GM19452 (cell line): ENCODE results near the gene VAC14.
"Not testable (repeated sequence)": the region's sequence is repeated elsewhere in the genome, so short reads cannot be mapped to it uniquely, and the experiment has no call there.

Experiments
- ATAC-seq: cut with Tn5 transposase; IDR thresholded peaks from one replicate; pipeline ENCODE4 v1.9.1; 2021; ENCODE audit not compliant: unreplicated experiment

The VAC14 gene

GRCh38 chr16:70800781-70801480 lies at the start of gene VAC14:
VAC14 (minus strand) TSS chr16:70801158; CDS start chr16:70800900, 258 bp downstream.
- ATAC-seq: peak; percentile 94

DNA sequence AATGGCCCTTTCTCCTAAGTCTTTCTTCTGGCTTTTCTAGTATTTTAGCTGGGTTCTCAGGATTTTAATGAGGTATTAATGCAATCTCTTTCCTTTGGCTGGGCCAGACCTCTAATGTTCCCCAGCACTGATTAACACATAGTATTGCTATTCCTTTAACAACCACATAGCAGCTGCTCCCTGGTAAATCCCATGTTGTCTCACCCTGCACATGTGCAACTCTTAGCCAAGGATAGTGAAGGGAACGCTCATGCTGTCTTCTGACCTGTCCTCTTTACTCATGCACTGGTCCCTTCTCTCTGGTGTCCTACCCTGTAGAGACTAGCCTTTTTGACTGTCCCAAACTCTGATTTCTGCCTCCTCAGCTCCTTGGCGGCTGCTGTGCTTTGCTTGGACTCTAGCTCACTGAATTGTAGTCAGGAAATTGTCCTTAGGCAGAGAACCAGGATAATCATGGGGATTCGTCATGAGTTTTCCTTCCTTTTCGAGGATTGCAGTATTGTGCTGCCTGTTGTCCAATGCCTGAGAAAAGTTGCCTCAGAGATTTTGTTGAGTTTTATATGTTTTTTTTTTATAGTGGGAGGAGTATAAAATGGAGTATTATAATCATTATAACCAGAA lies 22.6 kb upstream of the VAC14 start:
- ATAC-seq: not testable (repeated sequence)

- ATAC-seq: not testable (repeated sequence)
These were observed 21.8 kb upstream of the VAC14 start for GRCh38 chr16:70822734-70823133.

GRCh38 chr16:70818088-70818487 lies 17.1 kb upstream of the VAC14 start:
- ATAC-seq: not testable (repeated sequence)

DNA sequence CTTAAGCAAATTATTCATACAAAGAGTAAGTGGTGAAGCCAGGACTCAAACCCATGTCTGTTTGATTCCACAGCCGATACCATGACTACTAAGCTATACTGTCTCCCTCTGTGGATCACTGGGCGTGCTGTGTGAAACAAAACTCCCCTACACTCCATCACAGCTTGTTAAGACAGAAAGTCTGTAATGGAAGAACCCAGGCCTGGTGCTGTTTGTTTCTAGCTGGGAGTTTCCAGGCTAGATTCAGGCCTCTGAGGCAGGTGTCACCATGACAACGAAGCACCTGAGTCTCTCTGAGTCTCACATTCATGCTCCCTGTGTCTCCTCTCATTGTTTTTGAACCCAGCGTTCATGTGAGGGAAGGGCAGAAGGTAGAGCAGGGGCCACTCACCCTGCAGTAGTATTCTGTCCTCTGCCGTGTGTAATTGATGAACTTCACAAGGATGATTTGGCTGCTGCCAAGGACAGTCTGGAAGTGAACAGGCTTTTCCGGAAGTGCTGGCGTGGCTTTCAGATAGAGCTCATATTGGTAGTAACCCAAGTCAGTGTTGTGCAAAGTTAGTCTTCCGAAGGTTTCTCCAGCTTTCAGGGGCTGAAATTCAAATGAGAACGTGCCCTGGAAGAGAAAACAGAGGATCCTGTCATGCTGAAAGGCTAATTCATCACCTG lies 8.6 kb upstream of the VAC14 start:
- ATAC-seq: no peak

GRCh38 chr16:70808371-70808770 lies 7.4 kb upstream of the VAC14 start:
- no peak for ATAC-seq

DNA sequence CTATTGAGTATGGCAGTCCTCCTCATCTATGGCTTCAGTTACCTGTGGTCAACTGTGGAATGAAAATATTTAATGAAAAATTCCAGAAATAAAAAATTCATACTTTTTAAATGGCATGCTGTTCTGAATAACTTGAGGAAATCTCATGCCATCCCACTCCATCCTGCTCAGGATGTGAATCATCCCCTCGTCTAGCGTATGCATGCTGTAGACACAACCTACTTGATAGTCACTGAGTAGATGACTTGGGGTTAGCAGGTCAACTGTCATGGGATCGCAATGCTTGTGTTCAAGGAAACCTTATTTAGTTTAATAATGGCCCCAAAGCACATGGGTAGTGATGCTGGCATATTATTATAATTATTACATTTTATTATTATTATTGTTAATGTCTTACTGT lies 4.8 kb upstream of the VAC14 start:
- no peak for ATAC-seq

DNA sequence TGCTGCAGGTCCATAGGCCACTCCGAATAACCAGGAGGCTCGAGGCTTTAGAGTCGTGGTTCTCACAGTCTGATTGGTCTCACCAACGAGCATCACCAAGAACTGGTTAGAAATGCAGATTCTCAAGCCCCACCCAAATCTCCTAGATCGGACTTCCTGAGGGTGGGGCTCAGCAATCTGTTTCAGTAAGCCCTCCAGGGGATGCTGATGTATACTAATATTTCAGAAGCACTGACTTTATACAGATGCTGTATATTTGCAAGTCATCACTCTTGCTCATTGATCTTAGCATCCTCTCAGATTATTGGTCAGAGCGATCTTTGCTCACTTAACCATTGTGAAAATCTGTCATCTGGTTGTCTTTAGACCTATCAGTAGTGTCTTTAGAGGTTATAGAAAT lies 4.4 kb upstream of the VAC14 start:
- ATAC-seq: no peak

- no peak for ATAC-seq
These were observed 3.8 kb upstream of the VAC14 start for GRCh38 chr16:70804734-70805169.

DNA sequence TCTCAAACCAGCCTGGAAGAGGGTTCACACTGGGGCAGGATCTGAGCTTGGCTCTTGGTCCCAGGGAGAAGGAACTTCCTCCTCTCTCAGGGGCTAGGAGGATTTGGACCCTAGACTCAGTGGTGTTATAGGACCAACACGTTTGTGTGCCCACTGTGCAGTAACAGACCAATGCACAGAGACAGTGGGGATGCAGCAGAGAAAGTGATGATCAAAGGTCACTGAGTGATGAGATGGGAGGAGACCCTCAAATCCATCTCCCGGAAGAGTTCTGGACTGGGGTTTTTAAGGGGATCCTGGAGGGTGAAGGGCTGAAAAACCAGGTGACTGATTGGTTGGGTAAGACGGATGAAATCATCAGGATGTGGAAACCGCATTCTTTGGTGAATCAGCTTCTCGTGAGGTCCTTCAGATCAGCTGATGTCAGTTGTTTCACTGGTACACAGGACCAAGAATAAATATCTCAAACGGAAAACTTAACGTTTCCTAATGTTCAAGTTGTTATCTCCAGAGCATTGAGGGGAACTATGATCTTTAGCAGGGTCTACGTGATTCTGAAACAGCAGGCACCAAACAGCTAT lies 3.3 kb upstream of the VAC14 start:
- ATAC-seq: no peak

DNA sequence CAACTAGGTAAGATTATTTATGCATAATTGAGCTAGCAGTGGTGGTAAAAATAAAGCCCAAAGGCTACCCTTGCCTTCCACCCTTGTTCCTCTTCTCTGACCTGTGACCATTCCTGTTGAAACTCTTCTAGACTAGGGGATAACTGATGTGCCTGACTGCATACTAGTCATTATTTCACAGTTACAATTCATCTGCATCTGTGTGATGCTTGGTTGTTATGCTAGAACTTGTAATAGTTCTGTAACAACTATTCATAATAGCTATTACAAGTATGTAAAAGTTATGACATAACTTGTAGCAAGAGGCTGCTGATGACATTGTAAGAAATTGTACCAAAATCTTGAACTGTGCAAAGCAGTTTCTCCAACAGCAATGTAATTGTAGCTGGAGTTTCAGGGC lies 2.4 kb upstream of the VAC14 start:
- ATAC-seq: no peak

- ATAC-seq: no peak
These were observed 653 bp upstream of the VAC14 start for GRCh38 chr16:70801611-70802010.

DNA sequence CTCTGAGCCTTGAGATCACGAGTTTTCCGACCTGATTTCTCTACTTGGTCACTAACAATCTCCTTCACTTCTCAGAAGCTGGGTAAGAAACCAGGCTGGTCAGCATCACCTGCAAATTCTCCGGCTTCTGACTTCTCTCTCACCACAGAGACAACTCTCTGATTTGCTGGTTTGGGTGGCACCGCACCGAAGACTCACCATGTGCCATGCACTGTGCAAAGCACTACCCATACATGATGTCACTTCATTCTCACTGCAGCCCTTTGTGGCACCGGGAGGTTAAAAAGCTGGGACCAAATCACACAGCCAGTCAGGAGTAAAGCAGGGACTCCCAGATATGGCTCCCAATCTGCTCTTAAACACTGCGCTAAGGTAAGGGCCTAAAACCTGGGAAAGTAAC lies 647 bp downstream of the VAC14 start:
- no peak for ATAC-seq

GRCh38 chr16:70796301-70796700 lies 4.7 kb downstream of the VAC14 start:
- no peak for ATAC-seq

DNA sequence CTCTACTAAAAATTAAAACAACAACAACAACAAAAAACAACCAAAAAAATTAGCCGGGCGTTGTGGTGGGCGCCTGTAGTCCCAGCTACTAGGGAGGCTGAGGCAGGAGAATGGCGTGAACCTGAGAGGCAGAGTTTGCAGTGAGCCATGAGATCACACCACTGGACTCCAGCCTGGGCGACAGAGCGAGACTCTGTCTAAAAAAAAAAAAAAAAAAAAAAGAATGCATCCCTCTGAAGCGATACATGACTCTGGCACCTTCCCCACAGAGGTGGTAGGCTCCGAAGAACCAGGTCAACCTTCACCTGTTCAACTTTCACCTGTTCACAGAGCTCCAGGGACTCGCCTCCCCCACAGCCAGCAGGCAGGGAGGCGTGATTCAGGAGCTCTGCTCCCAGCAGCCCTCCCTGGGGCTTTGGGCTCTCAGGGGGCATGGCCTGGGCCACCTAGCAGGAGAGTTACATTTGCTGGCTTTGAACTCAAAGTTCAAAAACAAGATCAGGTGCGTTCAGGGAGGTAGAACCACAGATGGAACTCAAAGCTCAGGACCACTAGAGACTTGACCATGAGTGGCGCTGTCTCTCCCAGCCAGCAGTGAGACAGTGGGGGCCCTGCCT lies 5.6 kb downstream of the VAC14 start:
- no peak for ATAC-seq

DNA sequence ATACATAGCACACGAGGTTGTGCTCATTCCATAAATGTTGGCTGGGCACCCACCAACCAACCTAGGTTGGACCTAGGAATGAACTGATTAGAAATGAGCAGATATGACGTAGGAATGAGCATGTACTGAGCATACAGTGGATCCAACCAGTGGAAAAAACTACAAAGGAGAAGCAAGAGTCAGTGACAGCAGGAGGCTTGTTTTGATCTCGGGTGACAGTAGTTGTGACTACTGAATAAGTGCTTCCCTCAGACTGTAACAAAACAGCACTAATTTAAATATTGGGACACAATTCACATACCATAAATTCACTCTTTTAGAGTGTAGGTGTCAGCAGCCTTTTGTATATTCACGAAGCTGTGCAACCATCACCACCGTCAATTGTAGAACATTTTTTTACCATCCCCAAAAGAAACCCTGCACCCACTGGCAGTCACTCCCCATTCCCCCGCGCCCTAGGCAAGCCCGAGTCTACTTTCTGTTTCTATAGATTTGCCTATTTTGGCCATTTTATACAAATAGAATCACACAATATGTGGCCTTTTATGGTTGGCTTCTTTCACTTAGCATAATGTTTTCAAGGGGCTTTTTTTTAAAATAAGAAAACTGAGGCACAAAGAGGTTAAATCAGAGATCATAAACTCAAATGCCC lies 7.0 kb downstream of the VAC14 start:
- ATAC-seq: peak; percentile 56

- ATAC-seq: no peak
These were observed 10.1 kb downstream of the VAC14 start for GRCh38 chr16:70790815-70791214.

DNA sequence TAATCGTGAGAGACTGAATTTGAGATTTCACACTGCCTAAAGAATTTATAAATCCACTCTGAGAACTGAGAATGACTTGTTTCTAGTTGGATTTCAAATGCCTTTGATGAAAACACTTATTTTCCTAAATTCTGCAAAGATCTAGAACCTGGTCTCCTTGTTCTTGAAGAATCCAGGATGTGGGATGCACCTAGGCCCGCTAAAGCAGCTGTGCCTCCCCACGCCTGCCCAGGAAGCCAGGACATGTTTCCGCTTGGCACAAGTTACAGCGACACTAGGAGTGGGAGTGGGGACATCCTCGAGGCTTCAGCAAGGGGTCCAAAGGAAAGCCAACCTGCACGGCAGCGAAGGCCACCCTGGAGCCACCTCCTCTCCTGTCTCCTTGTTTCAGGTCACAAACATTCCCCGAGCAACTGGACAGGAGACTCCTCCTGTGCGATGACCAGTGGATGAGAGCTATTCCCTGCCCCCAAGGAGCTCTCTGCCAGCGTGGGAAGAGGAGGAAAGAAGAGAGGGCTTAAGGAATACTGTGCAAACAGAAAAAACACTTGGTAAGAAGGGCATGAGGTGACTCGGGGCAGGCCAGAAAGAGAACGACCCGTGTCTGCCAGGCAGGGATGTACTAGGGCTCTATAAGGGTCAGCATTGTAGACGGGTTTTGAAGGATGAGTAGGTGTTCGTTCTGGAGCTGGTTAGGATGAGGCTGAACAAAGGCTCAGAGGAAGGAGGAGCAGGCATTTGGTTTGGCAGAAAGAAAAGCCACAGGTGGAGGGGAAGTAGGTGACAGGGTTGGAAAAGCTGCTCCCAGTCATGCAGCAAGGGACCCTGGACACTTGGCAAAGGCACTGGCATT lies 11.1 kb downstream of the VAC14 start:
- no peak for ATAC-seq

DNA sequence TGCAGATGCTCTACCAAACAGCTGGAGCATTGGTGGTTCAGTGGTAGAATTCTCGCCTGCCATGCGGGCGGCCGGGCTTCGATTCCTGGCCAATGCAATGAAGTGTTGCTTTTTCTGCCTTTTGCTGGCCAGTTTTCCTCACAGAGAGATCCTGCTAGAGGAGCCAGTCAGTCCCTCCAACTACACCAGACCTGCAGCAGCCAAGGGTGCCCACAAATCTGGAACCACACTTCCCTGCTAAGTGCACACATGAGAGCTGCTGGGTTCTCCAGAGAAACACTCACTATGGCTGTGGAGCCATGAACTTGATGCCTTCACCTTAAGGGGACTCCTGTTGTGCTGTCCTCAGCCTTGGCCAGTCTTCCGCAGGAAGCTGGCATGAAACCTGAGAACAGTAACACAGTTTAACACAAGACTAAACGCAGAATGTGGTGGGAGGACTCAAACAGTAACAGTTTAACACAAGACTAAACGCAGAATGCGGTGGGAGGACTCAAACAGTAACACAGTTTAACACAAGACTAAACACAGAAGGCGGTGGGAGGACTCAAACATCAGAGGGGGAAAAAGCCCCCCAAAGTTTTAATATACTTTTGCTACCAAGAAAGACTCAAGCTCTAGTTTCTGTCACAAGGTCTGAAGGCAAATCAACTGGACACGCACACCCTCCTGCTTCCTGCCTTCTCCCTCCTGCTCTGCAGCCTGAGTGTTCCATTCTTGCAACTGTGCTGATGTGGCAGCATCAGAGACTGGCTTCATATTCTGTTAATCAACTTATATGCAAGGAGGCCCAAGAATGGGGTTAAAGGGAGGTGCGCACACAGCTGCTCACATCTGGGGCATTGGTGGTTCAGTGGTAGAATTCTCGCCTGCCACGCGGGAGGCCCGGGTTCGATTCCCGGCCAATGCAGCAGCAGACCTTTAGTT lies 12.0 kb downstream of the VAC14 start:
- no peak for ATAC-seq
